Transverse colon (tissue), 4 donors: ENCODE measurements around the gene USP7.

Source experiments
- CTCF ChIP-seq, 5 experiments: fragments of 200-600 bp in 3 of 5; fragments of 450-650 bp in 2 of 5; sonication (generic) in 3 of 5; IDR thresholded peaks; 1 replicate in 2 of 5; 2 replicates in 3 of 5; pipeline ENCODE4 v1.5.1; 2016 to 2017; ENCODE audit warnings: antibody characterized with exemption in 5 of 5, inconsistent platforms in 3 of 5, mild to moderate bottlenecking in 2 of 5, moderate library complexity in 1 of 5
- EP300 ChIP-seq: sonication (generic); formaldehyde crosslinking; IDR thresholded peaks from one replicate; pipeline ENCODE4 v1.6.1; 2017; ENCODE audit warnings: antibody characterized with exemption, low read depth
- POLR2A ChIP-seq: fragments of 450-650 bp; IDR thresholded peaks from one replicate; pipeline ENCODE4 v1.6.1; 2016; ENCODE audit warnings: antibody characterized with exemption, mild to moderate bottlenecking, moderate library complexity
- POLR2AphosphoS5 ChIP-seq, 3 donors: sonication (generic); formaldehyde crosslinking; IDR thresholded peaks; one replicate each; pipeline ENCODE4 v1.6.1; 2016; ENCODE audit warnings: antibody characterized with exemption in 3 of 3

DNA sequence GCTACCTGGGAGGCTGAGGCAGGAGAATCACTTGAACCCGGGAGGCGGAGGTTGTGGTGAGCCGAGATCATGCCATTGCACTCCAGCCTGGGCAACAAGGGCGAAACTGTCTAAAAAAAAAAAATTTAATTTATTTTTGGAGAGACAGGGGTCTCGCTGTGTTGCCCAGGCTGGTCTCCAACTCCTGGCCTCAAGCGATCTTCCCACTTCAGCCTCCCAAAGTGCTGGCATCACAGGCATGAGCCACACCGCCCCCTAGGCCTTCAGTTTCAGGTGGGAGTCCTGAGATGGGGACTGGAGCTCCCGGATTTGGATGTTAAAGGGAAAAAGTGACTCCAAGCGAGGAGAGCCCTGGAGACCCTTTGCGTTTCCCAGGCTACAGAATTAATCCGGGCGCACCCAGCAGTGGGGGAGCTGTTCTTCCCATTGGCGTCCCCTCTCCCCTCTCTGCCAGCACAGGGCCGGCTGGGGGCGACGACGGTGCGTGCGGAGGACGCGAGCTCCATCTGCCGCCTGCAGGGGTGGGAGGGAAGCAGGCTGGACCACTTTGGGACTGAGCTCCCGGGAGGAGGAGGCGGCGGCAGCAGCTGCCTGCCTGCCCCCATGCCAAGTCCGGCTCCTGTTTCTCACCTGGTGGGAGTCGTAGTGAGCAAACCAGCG, 49.3 kb upstream of the USP7 start:
- TF ChIP-seq CTCF (IDR thresholded peaks at IDR 0.05) (no peak), POLR2AphosphoS5 (IDR thresholded peaks at IDR 0.05) (no peak), POLR2A (no peak), EP300 (no peak)
